DMS 273 (cell line): ENCODE results near the gene CNPY4.

Experiments
- DNase-seq: peaks from one replicate; lab custom pipeline; 2025; ENCODE audit not compliant: unreplicated experiment; lab: John Stamatoyannopoulos, UW

The CNPY4 gene, protein sequence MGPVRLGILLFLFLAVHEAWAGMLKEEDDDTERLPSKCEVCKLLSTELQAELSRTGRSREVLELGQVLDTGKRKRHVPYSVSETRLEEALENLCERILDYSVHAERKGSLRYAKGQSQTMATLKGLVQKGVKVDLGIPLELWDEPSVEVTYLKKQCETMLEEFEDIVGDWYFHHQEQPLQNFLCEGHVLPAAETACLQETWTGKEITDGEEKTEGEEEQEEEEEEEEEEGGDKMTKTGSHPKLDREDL

DNA sequence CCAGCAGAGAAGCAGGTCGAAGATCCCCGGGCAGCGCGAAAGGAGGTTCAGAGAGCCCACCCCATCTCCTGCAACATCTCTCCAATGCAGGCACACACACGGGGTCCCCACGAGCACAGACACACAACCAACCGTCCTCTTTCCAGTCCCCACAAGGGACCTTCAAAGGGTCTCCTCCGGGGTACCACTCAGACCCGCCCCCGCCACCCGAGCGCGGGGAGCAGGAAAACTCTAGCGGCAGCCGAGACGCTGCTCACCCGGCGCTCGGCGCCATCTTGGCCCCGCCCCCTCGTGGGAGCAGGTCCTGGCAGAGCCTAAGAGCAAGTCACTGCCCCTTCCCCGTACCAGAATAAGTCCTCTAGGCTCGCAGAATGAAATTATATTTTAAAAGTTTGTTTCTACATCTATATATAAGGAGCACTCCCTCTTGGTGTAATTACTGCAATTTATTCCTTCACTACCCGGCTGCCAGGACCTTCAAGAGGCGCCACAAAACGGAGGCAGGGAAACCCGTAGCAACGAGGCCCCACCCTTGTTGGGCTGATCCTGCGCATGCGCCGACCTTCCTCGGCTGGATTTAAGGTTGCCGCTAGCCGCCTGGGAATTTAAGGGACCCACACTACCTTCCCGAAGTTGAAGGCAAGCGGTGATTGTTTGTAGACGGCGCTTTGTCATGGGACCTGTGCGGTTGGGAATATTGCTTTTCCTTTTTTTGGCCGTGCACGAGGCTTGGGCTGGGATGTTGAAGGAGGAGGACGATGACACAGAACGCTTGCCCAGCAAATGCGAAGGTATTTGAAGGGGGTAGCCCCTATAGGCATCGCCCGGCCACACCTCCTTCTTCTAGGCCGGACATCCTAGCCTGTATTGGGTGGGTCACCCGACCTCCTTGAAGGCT, at the start of gene CNPY4, which contains the start of gene TAF6:
TSS of gene CNPY4 (plus strand) at position 563 of the 898 bp plus-strand sequence. CDS start at position 674, 111 bp downstream.
TSS of gene TAF6 (minus strand) at position 287 of the 898 bp plus-strand sequence. CDS start 5,149 bp downstream, outside the sequence.
- DNase-seq, result peak; percentile 99

DNA sequence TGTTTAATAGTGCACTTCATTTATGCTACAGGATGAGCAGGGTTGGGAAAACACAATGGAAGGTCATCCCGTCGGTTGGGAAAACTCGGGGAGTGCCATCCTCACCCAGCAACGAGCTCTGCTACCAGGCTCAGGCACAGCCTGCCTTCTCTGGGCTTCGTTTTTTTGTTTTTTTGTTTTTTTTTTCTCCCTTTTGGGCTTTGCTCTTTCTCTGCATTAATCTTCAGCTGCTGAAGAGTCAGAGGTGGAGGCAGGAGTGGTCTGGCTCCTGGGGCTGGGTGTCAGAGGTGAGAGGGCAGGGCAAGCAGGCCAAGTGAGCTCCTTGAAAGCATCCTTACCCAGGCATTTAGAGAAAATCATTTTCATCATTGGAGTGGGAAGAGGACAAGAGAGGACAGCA, 49.4 kb upstream of the CNPY4 start:
- DNase-seq, result no peak

DNA sequence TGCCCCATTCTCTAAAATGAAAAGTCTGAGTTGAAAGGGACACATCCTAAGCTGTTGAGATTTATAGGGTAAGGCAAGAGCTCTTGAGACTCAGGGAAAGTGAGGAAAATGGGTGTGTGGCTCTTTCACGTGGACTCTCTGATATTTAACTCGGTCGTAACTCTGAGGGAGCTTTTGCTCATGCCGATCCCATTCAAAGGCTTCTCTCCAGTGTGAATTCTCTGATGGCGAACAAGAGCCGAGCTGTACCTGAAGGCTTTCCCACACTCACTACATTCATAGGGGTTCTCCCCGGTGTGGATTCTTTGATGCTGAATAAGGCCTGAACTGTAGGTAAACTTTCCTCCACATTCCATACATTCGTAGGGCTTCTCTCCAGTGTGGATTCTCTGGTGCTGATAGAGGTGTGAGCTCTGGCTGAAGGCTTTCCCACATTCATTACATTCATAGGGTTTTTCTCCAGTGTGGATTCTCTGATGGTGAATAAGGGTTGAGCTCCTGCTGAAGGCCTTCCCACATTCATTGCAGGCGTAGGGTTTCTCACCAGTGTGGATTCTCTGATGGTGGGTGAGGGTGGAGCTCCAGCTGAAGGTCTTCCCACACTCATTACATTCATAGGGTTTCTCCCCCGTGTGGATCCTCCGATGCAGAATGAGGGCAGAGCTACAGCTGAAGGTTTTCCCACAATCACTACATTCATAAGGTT, 48.3 kb upstream of the CNPY4 start:
- DNase-seq, result peak; percentile 50

DNA sequence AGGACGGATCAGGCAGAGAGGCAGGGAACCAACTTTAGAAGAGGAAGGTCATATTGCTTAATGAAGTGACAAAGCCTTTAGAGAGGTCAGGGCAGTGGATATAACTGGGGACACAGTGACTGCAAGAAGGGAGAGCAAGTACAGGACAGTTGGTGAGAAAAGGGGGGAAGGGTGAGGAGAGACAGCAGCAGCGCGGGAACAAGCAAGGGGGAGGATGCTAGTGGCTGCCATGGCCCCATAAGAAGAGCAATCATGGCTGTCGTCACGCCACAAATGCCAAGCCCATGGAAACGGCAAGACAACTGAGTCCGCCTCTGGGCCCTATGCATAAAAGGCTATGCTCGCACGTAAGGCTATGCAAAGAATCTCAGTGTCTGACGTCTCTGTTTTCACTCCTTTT, 47.0 kb upstream of the CNPY4 start:
- DNase-seq, result no peak

DNA sequence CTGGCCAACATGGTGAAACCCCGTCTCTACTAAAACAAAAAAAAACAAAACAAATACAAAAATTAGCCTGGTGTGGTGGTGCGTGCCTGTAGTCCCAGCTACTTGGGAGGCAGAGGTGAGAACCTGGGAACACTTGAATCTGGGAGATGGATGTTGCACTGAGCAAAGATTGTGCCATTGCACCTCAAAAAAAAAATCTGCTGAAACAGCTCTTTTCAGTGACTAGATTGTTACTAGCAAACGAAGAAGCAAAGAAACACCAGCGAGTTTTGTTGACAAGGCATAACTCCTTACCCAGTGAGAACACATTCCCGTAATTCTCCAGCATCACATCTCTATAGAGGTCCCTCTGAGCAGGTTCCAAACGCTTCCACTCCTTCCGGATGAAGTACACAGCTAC, 44.6 kb upstream of the CNPY4 start:
- no peak for DNase-seq

DNA sequence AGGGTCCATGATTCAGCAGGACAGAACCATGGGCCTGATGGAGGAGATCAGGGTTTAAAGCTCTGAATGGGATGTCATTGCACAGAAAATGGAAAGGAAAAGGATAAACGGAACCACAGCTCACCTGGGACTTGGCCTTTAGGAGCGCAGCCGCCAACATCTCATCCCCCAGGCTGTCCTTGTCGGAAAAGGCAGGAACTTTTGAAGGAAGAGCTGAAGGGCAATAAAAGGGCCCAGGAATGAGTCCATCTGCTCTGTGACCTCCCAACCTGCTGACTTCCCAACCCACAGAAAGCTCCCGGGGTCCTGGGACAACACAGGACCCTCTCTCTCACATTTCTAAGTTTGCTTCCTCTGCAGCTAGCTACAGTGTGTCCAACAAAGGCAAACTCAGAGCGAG, 44.0 kb upstream of the CNPY4 start:
- DNase-seq, result no peak

DNA sequence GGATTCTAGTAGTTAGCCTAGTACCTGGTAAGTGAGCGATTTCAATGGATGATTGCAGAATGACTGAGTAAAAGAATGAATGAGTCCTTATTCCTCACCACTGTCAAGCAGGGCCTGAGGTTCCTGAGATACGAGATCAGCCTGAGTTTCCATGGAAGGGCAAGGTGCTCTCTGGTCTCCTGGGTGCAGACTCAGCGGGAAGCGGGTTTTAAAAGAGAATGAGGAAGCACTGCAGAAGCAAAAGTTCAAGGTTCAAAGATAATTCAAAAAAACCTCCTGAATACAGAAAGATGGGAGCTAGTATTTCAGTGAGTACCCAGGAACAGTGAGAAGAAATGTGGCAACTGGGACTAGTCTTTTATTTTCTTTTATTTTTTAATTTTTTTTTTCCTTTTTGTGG, 42.2 kb upstream of the CNPY4 start:
- no peak for DNase-seq

DNA sequence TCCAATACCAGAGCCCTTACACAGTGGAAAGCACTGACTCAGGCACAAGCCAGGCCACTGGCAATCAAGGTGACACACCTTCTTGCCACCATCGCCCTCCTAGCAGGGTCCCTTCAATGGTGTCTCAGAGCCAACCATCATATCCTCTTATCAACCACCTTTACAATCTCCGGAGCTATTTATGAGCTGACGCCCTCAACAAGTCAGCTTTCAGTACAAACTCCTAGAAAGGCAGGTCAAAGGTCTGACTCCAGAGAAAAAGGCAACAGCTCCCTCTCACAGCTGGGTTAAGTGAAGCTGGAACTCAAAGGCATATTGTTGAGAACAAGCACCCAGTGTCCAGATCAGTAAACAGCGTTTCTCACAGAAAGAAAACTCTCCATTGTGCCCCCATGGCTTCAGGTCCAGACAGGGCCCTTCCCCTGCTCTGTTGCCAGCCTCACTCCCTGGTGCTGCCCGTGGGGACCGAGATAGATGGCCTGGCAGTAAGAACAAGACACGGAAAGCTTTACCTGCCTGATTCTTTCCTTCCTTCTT, 40.3 kb upstream of the CNPY4 start:
- no peak for DNase-seq

DNA sequence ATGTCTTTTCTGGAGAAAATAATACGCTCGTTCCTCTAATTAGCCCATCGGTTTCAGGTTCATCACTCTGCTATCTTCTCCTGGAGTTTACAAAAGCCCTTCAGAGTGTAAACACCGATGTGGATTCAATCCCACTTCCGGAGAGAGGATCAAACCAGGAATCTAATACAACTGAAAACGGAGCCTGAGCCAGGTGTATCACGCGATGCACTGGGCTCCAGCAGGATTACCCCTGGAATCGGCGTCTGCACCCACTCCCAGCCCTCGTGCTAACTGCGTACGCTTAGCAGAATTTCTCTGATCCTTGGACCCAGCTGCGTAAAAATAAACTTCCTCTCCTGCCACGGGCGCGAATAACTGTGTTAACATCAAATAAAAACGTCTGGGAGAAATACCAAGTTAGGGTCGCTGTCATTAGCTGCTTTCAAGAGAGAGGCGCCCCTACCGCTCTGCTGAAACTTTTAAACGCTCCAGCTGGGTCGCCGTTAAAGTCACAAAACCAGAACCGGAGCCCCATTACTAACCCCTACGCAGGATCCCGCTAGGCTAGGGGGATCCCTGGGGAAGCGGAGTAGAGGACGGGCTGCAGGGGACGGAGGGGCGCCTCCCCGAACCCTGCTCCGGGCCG, 38.4 kb upstream of the CNPY4 start:
- DNase-seq, result peak; percentile 68

DNA sequence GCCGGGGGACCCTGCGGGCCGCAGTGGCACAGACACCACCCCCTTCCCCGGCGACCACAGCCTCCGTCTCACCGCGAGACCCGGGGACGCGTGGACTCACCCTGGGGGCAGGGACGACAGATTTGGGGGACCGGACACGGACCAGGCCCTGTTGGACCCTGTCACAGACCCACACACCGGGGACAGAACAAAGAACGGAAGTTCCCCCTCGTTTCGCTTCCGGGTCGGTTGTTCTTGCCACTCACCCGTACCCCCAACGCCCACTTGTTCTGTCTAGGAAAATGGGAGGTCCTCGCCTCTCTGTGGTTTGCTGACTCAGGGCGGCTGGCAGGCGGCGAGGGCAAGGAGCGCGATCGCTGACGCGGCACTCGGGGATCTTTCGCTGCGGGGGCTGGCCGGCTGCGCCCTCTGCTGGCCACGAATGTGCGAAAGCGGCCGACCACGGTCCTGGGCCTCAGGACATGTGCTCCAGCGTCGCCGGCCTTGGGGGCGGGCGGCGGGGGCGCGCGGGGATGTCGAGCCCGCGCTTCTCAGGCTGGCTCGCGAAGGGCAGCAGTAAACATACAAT, 37.8 kb upstream of the CNPY4 start, which contains the start of gene ZNF3:
TSS of gene ZNF3 (minus strand) at position 189 of the 568 bp plus-strand sequence. CDS start 4,366 bp downstream, outside the sequence.
- peak; percentile 100 for DNase-seq

DNA sequence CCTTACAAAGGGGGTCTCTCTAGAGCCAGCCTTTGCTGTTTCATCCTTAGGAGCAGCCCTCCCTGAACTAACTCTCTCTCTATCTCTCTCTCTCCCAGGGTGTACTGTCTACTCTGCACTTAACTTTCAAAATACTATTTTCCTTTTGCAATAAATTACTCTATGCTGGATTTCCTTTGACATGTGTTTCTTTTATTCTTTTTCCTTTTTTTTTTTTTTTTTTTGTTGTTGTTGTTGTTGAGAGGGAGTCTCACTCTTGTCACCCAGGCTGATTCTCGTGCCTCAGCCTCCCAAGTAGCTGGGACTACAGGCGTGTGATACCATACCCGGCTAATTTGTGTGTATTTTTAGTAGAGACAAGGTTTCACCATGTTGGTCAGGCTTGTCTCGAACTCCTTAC, 36.5 kb upstream of the CNPY4 start:
- DNase-seq, result no peak

DNA sequence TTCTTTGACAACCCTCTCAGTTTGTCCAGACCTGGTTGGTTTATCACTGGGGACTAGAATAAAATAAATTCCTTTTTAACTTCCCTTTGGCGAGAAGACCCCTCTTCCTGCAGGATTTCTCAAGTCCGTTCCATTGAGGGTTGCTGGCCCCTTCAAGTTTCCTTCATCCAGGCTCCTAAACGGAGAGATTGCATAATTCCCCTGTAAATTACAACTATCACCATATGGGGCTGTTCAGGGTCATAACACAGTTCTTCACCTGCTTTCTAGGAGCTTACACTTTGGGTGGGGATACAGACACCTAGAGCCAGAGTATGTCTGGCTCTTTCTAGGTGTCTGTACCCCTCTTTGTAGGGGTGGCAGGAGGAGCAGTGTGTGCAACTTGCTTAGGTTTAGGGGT, 33.9 kb upstream of the CNPY4 start:
- DNase-seq, result peak; percentile 37

DNA sequence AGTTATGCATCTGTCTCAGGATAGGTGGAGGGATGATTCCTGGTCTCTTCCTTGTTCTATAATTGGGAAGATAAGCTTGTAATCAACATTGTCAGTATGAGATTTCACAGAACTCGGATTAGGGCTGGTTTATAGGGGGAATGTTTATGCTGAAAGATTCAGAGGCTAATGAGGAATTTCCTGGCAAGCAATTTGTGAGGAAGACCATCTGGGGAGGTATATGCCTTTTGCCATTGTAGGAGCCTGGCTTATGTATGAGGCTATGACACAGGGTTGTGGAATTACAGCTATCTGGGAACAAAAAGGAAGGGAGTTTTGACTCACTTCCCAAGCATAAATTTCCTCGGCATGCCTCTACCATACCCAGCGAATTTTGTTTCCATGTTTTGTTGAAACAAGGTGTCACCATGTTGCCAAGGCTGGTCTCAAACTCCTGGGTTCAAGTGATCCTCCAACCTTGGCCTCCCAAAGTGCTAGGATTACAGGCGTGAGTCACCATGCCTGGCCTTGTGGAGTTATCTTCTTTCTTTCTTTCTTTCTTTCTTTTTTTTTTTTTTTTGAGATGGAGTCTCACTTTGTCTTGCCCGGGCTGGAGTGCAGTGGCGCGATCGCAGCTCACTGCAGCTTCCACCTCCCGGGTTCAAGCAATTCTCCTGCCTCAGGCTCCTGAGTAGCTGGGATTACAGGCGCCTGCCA, 32.2 kb upstream of the CNPY4 start:
- DNase-seq, result peak; percentile 84

DNA sequence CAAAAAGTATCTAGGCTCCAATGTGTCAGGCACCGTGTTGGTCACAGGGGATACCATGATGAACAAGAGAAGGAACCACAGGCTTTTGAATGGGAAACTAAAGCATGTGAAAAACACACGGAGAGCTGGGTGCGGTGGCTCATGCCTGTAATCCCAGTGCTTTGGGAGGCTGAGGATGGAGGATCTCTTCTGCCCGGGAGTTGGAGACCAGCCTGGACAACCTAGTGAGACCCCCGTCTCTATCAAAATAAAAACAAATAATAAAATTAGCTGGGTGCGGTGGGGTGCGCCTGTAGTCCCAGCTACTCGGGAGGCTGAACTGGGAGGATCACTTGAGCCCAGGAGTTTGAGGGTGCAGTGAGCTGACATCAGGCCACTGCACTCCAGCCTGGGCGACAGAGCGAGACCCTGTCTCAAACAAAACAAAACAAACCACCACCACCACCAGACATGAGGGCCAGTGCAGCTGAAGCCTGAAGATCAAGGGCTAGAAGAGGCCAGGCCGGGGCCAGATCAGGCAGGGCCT, 31.3 kb upstream of the CNPY4 start:
- DNase-seq, result no peak

DNA sequence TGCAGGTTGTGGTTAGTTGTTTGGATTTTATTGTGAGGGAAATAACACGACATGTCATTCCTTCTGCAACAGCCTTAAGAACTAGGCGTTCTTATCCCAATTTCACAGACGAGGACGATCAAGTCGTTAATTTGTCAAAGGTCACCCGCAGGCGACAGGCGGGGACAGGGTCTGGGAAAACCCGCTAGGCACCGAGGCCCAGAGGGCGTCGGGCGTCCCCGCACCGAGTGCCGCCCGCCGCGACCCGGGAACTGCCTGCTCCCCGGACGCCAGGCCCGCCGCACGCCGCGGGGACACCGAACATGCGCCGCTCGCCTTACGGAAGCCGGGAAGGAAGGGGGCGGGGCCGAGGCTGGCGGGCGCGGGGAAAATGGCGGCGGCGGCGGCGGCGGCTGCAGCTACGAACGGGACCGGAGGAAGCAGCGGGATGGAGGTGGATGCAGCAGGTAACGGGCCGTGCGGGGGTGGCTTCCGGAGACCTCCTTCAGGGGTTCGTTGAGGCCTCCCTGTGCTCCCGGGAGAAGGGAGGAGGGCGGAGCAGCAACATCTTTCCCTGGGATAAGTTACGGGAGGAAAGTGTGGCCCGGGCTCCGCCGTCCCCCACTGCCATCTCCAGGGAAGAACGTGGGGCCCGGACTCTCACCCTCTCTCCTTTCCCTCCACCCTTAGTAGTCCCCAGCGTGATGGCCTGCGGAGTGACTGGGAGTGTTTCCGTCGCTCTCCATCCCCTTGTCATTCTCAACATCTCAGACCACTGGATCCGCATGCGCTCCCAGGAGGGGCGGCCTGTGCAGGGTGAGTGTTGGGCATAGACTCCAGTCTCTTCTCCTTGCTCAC, 30.6 kb upstream of the CNPY4 start, which contains the start of gene COPS6:
TSS of gene COPS6 (plus strand) at position 349 of the 837 bp plus-strand sequence. CDS start at position 371, 22 bp downstream.
- DNase-seq, result peak; percentile 93

DNA sequence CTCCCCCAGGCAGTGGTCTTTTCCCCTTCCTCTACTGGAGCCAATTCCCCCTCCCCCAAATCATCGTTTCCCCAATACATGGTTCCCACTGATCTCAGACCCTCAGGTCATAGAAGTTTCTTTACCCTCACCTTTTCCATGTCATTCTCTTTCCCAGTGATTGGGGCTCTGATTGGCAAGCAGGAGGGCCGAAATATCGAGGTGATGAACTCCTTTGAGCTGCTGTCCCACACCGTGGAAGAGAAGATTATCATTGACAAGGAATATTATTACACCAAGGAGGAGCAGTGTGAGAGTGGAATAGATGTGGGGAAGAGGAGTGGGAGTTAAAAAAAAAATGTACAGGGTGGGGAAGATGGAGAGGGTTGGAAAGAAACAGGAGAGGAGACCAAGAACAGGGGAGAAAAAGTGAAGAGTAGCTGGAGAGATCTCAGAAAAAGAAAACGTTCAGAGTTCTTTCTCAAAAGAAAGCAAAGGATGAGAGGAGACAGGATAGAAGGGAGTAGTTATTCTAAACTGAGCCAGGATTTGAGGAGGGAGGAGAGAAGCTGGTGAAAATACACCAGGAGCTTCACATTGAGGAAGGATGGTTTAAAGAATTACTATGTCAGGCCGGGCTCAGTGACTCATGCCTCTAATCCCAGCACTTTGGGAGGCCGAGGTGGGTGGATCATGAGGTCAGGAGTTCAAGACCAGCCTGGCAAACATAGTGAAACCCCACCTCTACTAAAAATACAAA, 29.8 kb upstream of the CNPY4 start:
- DNase-seq, result no peak

DNA sequence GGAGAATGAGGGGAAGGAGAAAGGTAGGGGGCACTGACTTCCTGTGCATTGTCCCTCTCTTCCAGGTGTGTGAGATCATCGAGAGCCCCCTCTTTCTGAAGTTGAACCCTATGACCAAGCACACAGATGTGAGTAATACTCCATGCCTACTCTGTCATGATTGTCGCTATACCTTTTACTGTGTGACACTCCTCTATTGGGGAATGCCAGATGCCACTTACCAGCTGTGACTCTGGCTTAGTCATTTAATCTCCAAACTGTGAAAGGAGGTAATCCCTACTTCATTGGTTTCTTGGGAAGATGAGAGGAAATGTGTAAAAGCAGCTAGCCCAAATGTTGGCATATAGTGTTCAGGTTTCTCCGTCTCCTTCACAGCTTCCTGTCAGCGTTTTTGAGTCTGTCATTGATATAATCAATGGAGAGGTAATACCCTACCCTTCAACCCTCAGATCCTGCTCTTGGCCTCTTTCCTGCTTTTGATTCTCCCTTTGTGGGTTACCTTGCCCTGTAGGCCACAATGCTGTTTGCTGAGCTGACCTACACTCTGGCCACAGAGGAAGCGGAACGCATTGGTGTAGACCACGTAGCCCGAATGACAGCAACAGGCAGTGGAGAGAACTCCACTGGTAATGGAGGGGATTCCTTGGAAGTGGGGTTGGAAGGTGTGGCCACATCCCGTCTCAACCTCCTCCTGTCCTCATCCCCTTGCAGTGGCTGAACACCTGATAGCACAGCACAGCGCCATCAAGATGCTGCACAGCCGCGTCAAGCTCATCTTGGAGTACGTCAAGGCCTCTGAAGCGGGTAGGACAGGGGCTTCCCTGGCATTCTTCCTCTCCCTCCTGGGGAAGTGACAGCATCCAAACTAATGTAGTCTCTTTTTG, 28.7 kb upstream of the CNPY4 start:
- peak; percentile 56 for DNase-seq
